RWPE1 (cell line): Measurements from ENCODE around the gene LIMA1.

Source experiments
- CTCF ChIA-PET: fragments of 350-600 bp; sonication (Branson Sonifier 250); formaldehyde crosslinking; extraction: SDS; loops from one replicate; lab custom pipeline; 2021; lab: Yijun Ruan, JAX
- POLR2A ChIA-PET: fragments of 400-600 bp; formaldehyde crosslinking; extraction: SDS; loops from one replicate; lab custom pipeline; 2020; ENCODE audit warnings: antibody characterized with exemption; ENCODE audit not compliant: low non-redundant PET; lab: Yijun Ruan, JAX
- DNase-seq: peaks from one replicate; pipeline ENCODE4 v3.0.0; 2012; ENCODE audit warnings: low spot score
- H3K27ac ChIP-seq: fragments of 450-650 bp; 2 replicates; pipeline ENCODE4 v1.5.1; 2017
- TF ChIP-seq, protein P1 (sequence below): fragments of 450-650 bp; conservative IDR thresholded peaks from 2 replicates; pipeline ENCODE4 v1.5.1; 2017; ENCODE audit warnings: low read depth, mild to moderate bottlenecking

The LIMA1 gene

GRCh38 chr12:50207424-50207823 lies 75.9 kb downstream of the LIMA1 start:
- POLR2A ChIA-PET = no interaction called here
- H3K27ac ChIP-seq = no peak overlapping the region
- TF ChIP-seq, protein P1, sequence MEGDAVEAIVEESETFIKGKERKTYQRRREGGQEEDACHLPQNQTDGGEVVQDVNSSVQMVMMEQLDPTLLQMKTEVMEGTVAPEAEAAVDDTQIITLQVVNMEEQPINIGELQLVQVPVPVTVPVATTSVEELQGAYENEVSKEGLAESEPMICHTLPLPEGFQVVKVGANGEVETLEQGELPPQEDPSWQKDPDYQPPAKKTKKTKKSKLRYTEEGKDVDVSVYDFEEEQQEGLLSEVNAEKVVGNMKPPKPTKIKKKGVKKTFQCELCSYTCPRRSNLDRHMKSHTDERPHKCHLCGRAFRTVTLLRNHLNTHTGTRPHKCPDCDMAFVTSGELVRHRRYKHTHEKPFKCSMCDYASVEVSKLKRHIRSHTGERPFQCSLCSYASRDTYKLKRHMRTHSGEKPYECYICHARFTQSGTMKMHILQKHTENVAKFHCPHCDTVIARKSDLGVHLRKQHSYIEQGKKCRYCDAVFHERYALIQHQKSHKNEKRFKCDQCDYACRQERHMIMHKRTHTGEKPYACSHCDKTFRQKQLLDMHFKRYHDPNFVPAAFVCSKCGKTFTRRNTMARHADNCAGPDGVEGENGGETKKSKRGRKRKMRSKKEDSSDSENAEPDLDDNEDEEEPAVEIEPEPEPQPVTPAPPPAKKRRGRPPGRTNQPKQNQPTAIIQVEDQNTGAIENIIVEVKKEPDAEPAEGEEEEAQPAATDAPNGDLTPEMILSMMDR = no peak
- DNase-seq = no peak
- CTCF ChIA-PET = no interaction called here

- ChIA-PET POLR2A (no interaction called here), CTCF (interaction anchor here (0.6 to 1.2 kb wide), 2 partner anchors 16 to 112 kb away, joined by 3 to 7 read pairs; no protein-coding TSS in a partner anchor)
- TF ChIP-seq, protein P1 = no peak
- DNase-seq = no peak
- no peak overlapping the region for H3K27ac ChIP-seq
Measured at GRCh38 chr12:50205648-50206047, 77.7 kb downstream of the LIMA1 start.

- H3K27ac ChIP-seq = peak overlapping the region; percentile 73
- TF ChIP-seq, protein P1 = no peak
- CTCF ChIA-PET = interaction anchor here (0.6 kb wide), 1 partner anchor 414 kb away, joined by 3 read pairs; no protein-coding TSS in a partner anchor
- DNase-seq = no peak
- POLR2A ChIA-PET = no interaction called here
Measured at GRCh38 chr12:50203691-50204090, 79.6 kb downstream of the LIMA1 start.

DNA sequence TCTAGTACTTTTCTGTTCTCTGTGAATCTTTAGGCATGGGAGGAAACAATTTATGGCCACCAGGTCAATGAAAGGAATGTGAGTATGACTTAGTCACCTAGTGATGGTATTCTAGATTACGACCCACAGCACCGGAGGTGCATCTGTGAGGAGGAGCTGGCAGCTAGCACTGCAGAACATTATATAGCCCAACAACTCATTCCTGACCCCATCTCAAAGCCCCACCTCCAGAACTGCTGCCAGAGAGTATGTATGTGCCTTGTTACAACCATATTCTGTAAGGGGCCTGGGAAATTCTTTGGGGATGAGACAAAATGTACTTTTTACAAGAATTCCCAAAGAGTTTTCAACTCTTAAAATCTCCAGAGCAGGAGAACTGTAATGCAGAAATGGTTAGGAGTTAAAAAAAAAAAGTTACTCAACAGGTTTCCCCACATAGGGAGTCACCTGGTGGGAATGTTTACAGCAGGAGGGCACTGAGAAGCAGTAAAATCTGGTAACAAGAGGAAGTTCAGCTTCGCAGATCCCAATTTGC lies 81.3 kb downstream of the LIMA1 start:
- peak overlapping the region; percentile 78 for H3K27ac ChIP-seq
- TF ChIP-seq, protein P1 = no peak
- ChIA-PET POLR2A (interaction anchor here (0.7 kb wide), 1 partner anchor 35 kb away, joined by 3 read pairs; the partner anchor contains the start of gene CERS5), CTCF (interaction anchor here (0.6 to 1.4 kb wide), 3 partner anchors 82 to 113 kb away, joined by 3 to 8 read pairs (median 3); no protein-coding TSS in a partner anchor)
- DNase-seq = peak; percentile 81

- ChIA-PET POLR2A (no interaction called here), CTCF (interaction anchor here (0.5 to 0.9 kb wide), 3 partner anchors 22 to 878 kb away, joined by 3 to 6 read pairs (median 3); no protein-coding TSS in a partner anchor)
- H3K27ac ChIP-seq = peak overlapping the region; percentile 34; the same call in 1 of the 2 replicates
- TF ChIP-seq, protein P1 = no peak
- no peak for DNase-seq
Measured at GRCh38 chr12:50200552-50201273, 82.6 kb downstream of the LIMA1 start.

DNA sequence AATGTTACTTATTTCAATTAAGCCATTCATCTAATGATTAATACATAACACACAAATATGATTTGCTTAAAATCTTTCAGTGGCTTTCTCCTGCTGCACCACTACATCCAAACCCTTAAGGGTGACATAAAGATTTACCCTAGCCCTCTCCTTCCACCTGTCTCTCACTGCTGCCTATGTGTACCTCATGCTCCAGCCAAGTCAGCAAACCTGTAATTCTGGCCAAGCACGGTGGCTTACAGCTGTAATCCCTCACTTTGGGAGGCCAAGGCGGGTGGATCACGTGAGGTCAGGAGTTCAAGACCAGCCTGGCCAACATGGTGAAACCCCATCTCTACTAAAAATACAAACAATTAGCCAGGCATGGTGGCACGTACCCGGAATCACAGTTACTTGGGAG lies 84.5 kb downstream of the LIMA1 start:
- ChIA-PET POLR2A (no interaction called here), CTCF (no interaction called here)
- peak overlapping the region; percentile 23 for H3K27ac ChIP-seq
- TF ChIP-seq, protein P1 = no peak
- DNase-seq = no peak
